Esophagus muscularis mucosa (tissue), 3 donors: ENCODE data around the gene SLC39A2.

ENCODE experiments used
- POLR2A ChIP-seq: fragments of 450-650 bp; IDR thresholded peaks from one replicate; pipeline ENCODE4 v1.6.1; 2017; ENCODE audit warnings: antibody characterized with exemption, moderate library complexity, mild to moderate bottlenecking, low read depth
- TF ChIP-seq, protein P1 (sequence below), 3 experiments: fragments of 200-600 bp in 2 of 3; fragments of 450-650 bp in 1 of 3; sonication (generic) in 2 of 3; IDR thresholded peaks; one replicate each; pipeline ENCODE4 v1.5.1; 2017 to 2019; ENCODE audit warnings: antibody characterized with exemption in 3 of 3, mild to moderate bottlenecking in 2 of 3, moderate library complexity in 1 of 3

DNA sequence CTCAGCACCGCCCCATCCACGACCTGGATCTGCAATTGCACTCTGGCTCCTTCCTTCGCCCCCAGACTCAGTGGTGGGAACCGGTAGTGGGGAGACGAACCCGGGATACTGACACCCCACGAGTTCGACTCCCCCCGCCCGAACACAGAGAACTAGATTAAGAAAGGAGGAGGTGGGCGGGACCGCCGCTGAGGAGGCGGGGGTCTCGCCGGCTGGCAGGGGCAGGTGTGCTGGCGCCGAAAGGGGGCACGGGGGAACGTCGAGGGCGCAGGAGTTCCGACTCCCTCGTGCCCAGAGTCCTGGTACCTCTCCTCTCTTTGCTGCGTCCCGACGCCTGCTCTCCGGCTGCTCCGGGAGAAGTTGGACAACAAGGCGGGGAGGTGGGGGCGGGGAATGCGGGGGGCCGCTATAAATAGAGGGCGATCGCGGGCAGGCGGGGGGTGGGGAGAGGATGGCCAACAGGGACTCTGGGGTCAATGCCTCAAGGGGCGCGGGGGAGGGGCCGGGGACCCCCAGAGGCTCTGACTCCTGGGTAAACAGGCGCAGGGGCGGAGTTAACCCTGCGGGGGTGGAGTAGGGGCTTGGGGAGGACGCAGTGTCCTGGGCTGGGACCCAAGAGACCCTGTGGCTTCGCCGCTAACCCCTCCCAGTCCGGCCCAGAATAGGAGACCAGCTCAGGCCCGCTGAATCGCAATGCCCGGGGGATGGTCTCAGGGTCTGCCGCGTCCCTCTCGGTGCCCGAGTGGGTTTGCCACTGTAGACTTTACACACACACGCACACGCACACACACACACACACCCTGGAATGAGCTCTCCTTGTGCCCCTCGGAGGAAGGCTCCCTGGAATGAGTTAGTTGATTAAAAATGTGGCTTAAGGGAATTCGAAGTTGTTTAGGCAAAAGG, 26.5 kb downstream of the SLC39A2 start:
- no peak for TF ChIP-seq POLR2A
- TF ChIP-seq, protein P1, sequence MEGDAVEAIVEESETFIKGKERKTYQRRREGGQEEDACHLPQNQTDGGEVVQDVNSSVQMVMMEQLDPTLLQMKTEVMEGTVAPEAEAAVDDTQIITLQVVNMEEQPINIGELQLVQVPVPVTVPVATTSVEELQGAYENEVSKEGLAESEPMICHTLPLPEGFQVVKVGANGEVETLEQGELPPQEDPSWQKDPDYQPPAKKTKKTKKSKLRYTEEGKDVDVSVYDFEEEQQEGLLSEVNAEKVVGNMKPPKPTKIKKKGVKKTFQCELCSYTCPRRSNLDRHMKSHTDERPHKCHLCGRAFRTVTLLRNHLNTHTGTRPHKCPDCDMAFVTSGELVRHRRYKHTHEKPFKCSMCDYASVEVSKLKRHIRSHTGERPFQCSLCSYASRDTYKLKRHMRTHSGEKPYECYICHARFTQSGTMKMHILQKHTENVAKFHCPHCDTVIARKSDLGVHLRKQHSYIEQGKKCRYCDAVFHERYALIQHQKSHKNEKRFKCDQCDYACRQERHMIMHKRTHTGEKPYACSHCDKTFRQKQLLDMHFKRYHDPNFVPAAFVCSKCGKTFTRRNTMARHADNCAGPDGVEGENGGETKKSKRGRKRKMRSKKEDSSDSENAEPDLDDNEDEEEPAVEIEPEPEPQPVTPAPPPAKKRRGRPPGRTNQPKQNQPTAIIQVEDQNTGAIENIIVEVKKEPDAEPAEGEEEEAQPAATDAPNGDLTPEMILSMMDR (IDR thresholded peaks at IDR 0.05) = no peak
